ENCODE data around the gene ST6GALNAC6.

Gene ST6GALNAC6

GRCh38 chr9:127941062-127941960 lies 41.9 kb upstream of the ST6GALNAC6 start:
- POLR2A ChIA-PET: interaction anchor here (1.6 kb wide), 1 partner anchor 11 kb away, joined by 4 read pairs; the partner anchor contains the start of gene PIP5KL1
- CTCF ChIA-PET: interaction anchor here (1.0 to 3.6 kb wide), 4 partner anchors 8 to 94 kb away, joined by 3 to 38 read pairs (median 10); no protein-coding TSS in a partner anchor
- no peak for DNase-seq (ENCODE audit: extremely low spot score)
- TF ChIP-seq LEF1 (IDR thresholded peaks at IDR 0.05; ENCODE audit: borderline replicate concordance): no peak
- TF ChIP-seq L3MBTL2 (conservative IDR thresholded peaks at IDR 0.05): no peak
- no peak for TF ChIP-seq ARNT (IDR thresholded peaks at IDR 0.05)

DNA sequence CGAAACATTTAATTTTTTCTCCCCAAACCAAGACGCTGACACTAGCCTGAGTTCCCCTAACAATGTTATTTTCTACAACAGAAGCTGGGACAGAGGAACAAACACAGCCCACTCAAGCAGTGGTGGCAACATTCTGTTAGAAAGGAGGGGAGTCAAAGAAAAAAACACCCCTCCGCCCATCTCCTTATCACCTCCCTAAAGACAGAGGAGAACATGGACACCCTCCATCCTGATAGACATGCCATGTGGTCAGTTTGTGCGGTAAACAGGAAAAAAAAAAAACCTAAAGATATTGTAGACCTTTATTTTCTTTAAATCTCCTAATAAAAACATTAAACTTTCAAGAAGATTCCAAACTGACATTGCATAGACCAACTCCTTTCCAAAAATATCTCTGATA lies 41.2 kb upstream of the ST6GALNAC6 start:
- no peak for DNase-seq (ENCODE audit: extremely low spot score)
- ChIA-PET POLR2A (no interaction called here), CTCF (interaction anchor here (2.3 kb wide), 1 partner anchor 94 kb away, joined by 15 read pairs; no protein-coding TSS in a partner anchor)
- no peak for TF ChIP-seq ZNF384 (IDR thresholded peaks at IDR 0.05)
- TF ChIP-seq SP1 (IDR thresholded peaks at IDR 0.05): no peak
- TF ChIP-seq FOXM1 (IDR thresholded peaks at IDR 0.05; ENCODE audit: borderline replicate concordance): no peak
- TF ChIP-seq FOXK2 (IDR thresholded peaks at IDR 0.05): no peak
- TF ChIP-seq FOXA1 (IDR thresholded peaks at IDR 0.05): no peak
- TF ChIP-seq, protein P1, sequence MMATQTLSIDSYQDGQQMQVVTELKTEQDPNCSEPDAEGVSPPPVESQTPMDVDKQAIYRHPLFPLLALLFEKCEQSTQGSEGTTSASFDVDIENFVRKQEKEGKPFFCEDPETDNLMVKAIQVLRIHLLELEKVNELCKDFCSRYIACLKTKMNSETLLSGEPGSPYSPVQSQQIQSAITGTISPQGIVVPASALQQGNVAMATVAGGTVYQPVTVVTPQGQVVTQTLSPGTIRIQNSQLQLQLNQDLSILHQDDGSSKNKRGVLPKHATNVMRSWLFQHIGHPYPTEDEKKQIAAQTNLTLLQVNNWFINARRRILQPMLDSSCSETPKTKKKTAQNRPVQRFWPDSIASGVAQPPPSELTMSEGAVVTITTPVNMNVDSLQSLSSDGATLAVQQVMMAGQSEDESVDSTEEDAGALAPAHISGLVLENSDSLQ (IDR thresholded peaks at IDR 0.05): no peak
- no peak for TF ChIP-seq CTBP1 (IDR thresholded peaks at IDR 0.05; ENCODE audit: borderline replicate concordance)
- TF ChIP-seq SUZ12 (IDR thresholded peaks at IDR 0.05): no peak
- no peak for TF ChIP-seq LEF1 (IDR thresholded peaks at IDR 0.05; ENCODE audit: borderline replicate concordance)
- no peak for TF ChIP-seq ARNT (IDR thresholded peaks at IDR 0.05)
- TF ChIP-seq HDGF (IDR thresholded peaks at IDR 0.05; ENCODE audit: borderline replicate concordance): no peak
- no peak for TF ChIP-seq NFRKB (IDR thresholded peaks at IDR 0.05)
- TF ChIP-seq BHLHE40 (IDR thresholded peaks at IDR 0.05; ENCODE audit: borderline replicate concordance): no peak
- no peak for TF ChIP-seq TARDBP (IDR thresholded peaks at IDR 0.05)
- no peak for TF ChIP-seq L3MBTL2 (conservative IDR thresholded peaks at IDR 0.05)

GRCh38 chr9:127938298-127938690 lies 38.9 kb upstream of the ST6GALNAC6 start:
- CTCF ChIA-PET: no interaction called here
- TF ChIP-seq CTBP1 (IDR thresholded peaks at IDR 0.05; ENCODE audit: borderline replicate concordance) (no peak), HDGF (IDR thresholded peaks at IDR 0.05; ENCODE audit: borderline replicate concordance) (no peak), BHLHE40 (IDR thresholded peaks at IDR 0.05; ENCODE audit: borderline replicate concordance) (no peak), LEF1 (IDR thresholded peaks at IDR 0.05; ENCODE audit: borderline replicate concordance) (no peak), TARDBP (IDR thresholded peaks at IDR 0.05) (no peak), SUZ12 (IDR thresholded peaks at IDR 0.05) (no peak), ZNF384 (IDR thresholded peaks at IDR 0.05) (no peak), SP1 (IDR thresholded peaks at IDR 0.05) (no peak), FOXM1 (IDR thresholded peaks at IDR 0.05; ENCODE audit: borderline replicate concordance) (no peak), L3MBTL2 (conservative IDR thresholded peaks at IDR 0.05) (no peak)
- TF ChIP-seq, protein P1 (IDR thresholded peaks at IDR 0.05): no peak
- POLR2A ChIA-PET: no interaction called here
- DNase-seq (ENCODE audit: extremely low spot score): no peak

DNA sequence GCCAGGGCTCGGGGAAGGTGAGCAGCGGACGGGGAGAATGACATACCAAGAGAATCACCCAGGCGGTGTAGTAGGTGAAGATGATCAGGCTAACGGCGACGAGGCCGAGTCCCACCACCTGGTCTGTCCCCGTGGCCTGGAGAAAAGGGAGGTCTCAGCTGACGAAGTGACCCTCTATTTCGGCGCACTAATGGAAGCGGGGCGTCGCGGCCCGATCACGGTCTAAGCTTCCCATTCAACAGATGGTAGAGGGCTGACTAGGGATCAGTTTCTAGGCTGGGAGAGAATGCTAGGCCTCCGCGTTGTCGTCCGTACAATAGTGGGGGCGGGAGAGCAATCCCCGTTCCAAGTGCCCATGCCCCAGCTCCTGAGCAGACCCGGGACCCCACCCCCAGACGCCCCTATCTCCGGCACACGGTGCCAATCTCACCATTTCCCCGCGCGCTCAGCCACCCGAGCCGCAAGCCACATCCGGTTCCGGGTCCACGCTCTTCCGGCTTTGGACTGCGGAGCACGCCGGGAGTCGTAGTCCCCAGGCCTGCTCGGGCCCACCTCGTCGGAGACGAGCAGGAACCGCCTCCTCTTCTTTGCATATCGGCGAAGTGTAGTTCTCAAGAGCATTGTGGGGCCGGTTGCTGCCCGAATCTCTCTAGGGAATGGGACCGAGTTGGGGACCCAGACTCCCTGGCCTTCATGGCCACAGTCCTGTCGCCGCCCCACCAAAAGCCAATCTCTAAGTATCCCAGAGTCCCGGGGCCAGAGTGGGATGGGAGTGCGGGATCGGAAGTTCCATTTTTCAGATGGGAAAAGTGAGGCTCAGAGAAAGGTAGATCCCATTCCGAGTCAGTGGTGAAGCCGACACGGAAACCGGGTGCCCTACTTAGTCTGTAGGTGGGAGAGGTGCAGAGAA lies 38.2 kb upstream of the ST6GALNAC6 start, which contains the start of gene DPM2:
TSS of gene DPM2 (minus strand) at position 467 of the 910 bp plus-strand sequence. CDS start at position 433, 34 bp downstream.
- peak; percentile 91 for DNase-seq (ENCODE audit: extremely low spot score)
- ChIA-PET POLR2A (no interaction called here), CTCF (interaction anchor here (0.5 kb wide), 1 partner anchor 144 kb away, joined by 4 read pairs; no protein-coding TSS in a partner anchor)
- TF ChIP-seq HDGF (IDR thresholded peaks at IDR 0.05; ENCODE audit: borderline replicate concordance): no peak
- peak; percentile 89 for TF ChIP-seq ELF4 (IDR thresholded peaks at IDR 0.05)
- peak; percentile 85 for TF ChIP-seq L3MBTL2 (conservative IDR thresholded peaks at IDR 0.05)
- no peak for TF ChIP-seq SP1 (IDR thresholded peaks at IDR 0.05)
- TF ChIP-seq CTBP1 (IDR thresholded peaks at IDR 0.05; ENCODE audit: borderline replicate concordance): no peak
- TF ChIP-seq NFRKB (IDR thresholded peaks at IDR 0.05): no peak
- TF ChIP-seq, protein P1 (IDR thresholded peaks at IDR 0.05): peak; percentile 56

GRCh38 chr9:127937056-127937387 lies 37.6 kb upstream of the ST6GALNAC6 start:
- ChIA-PET POLR2A (no interaction called here), CTCF (interaction anchor here (0.5 kb wide), 1 partner anchor 144 kb away, joined by 4 read pairs; no protein-coding TSS in a partner anchor)
- no peak for TF ChIP-seq ARNT (IDR thresholded peaks at IDR 0.05)
- no peak for TF ChIP-seq FOXK2 (IDR thresholded peaks at IDR 0.05)
- no peak for TF ChIP-seq SUZ12 (IDR thresholded peaks at IDR 0.05)
- no peak for DNase-seq (ENCODE audit: extremely low spot score)

DNA sequence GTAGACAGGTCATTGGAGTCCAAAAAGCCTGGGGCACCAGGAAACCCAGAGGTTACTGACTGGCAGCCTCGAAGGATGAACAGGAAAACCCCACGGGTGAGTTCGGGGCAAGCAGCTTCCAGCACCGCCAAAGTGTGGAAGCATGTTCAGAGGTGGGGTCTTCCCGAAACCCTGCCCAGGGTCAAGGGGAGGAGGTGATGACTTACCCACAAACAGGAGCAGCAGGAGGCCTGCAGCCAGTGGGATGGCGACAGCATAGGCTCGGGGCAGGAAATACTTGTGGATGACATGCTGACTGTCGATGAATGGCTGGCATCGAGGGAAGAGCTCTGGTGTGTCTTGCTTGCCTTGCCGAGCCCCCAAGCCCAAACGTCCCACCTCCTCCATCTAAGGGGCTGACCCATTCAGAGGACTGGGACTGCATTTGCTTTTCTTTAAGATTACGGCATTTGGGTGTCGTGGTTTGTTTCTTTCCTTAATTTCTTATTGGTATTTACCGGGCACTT lies 37.0 kb upstream of the ST6GALNAC6 start:
- DNase-seq (ENCODE audit: extremely low spot score): no peak
- POLR2A ChIA-PET: no interaction called here
- CTCF ChIA-PET: no interaction called here
- no peak for TF ChIP-seq HDGF (IDR thresholded peaks at IDR 0.05; ENCODE audit: borderline replicate concordance)
